ENCODE measurements around the gene HOXA3.

DNA sequence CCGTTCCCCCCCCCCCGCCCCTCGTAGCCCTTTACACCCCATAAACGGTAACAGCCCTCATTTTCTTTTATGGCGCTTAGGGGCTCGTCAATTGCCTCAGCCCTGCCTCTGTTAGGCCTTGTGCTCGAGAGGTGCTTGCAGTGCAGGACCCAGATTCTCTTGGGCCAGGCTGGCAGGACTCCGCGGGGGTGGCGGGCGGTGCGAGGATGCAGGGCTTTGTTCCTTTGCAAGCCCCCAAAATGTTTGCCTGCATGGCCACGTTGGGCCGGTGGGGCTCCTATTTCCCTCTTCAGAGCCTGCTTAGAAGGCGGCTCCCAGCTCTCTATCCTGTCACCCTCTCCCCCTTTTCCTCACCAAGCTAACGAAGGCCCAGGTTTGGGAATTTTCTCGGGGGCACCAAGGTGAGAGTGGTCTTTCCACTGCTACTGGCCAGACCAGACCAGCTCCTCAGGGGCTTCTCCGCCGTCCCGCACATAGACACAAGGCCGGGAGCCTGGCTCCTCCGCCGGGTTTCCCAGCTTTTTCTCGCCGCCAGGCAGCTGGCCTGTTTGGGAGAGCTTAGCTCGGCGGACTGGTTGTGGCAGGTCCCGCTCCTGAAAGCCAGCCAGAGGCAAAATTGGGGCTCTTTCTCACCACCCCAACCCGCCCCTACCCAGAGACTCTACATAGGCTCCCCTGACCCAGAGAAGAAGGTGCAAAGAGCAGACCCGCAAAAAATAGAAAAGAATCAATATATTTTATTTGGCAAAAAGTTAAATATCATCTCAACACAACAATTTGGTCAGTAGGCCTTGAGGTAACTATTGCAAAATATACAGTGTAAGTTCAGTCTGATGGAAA is 9.6 kb upstream of the HOXA3 start:
- TF ChIP-seq, protein P1, sequence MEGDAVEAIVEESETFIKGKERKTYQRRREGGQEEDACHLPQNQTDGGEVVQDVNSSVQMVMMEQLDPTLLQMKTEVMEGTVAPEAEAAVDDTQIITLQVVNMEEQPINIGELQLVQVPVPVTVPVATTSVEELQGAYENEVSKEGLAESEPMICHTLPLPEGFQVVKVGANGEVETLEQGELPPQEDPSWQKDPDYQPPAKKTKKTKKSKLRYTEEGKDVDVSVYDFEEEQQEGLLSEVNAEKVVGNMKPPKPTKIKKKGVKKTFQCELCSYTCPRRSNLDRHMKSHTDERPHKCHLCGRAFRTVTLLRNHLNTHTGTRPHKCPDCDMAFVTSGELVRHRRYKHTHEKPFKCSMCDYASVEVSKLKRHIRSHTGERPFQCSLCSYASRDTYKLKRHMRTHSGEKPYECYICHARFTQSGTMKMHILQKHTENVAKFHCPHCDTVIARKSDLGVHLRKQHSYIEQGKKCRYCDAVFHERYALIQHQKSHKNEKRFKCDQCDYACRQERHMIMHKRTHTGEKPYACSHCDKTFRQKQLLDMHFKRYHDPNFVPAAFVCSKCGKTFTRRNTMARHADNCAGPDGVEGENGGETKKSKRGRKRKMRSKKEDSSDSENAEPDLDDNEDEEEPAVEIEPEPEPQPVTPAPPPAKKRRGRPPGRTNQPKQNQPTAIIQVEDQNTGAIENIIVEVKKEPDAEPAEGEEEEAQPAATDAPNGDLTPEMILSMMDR (IDR thresholded peaks at IDR 0.05), result no peak
- TF ChIP-seq EP300 (IDR thresholded peaks at IDR 0.05), result no peak

Data from ovary (tissue), 3 donors.